ENCODE results near the gene NSMCE1.

The NSMCE1 gene

DNA sequence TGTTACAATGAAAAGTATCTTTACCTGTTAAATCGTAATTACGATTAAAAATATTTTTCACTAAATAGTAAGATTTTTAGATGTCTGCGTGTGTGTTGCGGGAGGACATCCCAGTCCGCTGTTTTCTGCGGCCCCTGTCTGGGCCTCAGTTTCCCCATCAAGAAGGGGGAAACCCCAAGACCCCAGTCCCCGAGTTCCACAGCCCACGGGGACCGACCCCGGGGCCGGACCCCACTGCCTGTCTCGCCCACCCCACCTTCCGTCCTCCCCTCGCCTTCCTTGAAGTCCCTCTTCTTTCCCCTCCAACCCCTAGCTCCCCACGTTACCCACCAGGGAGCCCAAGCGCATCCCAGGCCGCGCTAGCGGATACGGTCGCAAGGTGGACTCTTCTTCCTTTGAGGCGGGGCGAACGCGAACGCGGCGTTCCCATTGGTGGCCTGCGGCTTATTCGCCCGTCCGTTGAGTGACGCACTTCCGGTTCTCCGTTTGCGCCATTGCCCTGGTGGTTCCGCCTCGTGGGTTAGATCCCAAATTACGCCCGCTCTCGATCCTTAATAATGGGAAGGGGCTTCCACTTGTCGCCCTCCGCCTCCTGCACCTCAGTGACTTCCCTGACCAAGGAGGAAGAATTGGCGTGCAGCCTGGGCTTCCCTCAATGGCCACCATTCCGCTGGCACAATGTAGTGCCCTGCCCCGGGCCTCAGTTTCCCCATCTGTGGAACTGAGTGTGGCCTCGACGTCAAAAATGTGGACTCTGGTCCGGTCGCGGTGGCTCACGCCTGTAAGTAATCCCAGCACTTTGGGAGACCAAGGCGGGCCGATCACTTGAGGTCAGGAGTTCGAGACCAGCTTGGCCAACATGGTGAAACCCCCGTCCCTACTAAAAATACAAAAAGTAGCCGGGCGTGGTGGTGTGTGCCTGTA is at the start of gene NSMCE1:
Gene NSMCE1 (minus strand): TSS at position 397 of the 924 bp plus-strand sequence. CDS start 11,202 bp downstream, outside the sequence.
- peak; percentile 91 to 93 for DNase-seq (ENCODE audit: low read depth in 1 of 2, low spot score in 1 of 2)

GRCh38 chr16:27317738-27318391 is 49.3 kb upstream of the NSMCE1 start:
- DNase-seq (ENCODE audit: low read depth in 1 of 2, low spot score in 1 of 2): no peak

- DNase-seq (ENCODE audit: low read depth in 1 of 2, low spot score in 1 of 2): no peak
Measured at GRCh38 chr16:27317320-27317719, 48.7 kb upstream of the NSMCE1 start.

DNA sequence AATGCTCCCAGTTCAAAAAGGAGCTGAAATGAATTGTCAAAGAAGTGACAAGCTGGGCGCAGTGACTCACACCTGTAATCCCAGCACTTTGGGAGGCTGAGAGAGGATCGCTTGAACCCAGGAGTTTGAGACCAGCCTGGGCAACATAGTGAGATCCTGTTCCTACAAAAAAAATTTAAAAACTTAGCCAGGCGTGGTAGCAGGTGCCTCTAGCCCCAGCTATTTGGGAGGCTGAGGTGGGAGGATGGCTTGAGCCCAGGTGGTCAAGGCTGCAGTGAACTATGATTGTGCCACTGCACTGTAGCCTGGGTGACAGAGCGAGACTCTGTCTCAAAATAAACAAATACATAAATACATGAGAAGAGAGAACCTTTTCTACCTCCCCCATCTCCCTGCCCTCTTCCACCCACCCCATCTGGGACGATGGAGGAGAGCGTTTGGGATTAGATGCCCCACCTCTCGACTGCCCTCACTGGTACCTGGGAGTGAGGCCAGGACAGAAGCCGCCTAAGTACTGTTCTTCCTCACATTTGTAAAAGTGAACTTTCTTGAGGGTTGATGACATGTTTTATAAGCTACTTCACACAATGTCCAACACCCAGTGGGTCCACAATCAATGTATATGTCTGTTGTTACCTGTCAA is 47.6 kb upstream of the NSMCE1 start:
- DNase-seq (ENCODE audit: low read depth in 1 of 2, low spot score in 1 of 2): no peak

GRCh38 chr16:27315333-27316037 is 46.9 kb upstream of the NSMCE1 start:
- no peak for DNase-seq (ENCODE audit: low read depth in 1 of 2, low spot score in 1 of 2)

DNA sequence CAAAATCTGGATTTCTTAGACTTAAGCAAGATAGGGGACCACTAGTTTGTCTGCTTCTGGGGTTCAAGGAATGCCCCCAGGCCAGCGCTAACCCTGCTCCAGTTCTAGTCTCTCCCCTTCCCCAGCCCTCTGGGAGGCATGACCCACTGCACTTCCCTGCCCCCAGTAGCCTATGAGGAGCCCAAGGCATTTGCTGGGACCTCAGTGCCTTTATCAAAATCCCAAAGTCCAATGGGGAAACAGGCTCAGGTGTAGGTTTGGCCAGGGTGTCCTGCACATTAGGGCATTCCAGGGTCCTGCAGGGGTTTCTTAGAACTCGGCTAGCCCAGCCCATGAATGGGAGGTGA is 46.4 kb upstream of the NSMCE1 start:
- no peak for DNase-seq (ENCODE audit: low read depth in 1 of 2, low spot score in 1 of 2)

GRCh38 chr16:27314161-27314723 is 45.7 kb upstream of the NSMCE1 start:
- DNase-seq (ENCODE audit: low read depth in 1 of 2, low spot score in 1 of 2): peak in 1 of 2 donors; percentile 31

DNA sequence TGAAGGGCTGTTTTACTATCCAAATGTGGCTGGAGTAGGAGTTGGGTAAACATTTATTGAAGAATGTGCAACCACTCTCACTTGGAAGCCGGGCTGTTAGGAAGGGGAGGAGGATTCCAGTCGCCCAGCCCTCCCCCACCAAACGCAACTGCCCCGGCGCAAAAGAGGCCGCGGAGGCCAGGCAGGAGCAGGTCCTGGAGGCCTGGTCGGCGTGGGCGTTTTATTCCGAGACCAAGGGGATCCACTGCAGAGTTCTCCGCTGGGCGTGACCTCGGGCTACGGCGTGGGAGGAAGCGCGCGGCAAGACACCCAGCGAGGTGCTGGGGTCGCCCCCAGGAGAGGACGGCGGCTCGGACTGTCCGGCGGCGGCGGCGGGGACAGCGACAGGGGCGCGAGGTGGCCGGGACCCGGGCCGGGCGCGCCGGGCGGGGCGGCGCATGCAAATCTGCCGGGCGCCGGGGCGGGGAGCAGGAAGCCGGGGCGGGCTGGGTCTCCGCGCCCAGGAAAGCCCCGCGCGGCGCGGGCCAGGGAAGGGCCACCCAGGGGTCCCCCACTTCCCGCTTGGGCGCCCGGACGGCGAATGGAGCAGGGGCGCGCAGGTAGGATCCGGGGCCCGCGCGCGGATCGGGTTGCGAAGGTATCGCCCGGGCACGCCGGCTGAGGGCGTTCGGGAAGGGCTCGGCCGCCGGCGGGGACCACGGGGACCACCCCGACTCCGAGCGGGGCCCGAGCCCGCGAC is 45.0 kb upstream of the NSMCE1 start, which contains the start of gene IL4R:
Gene IL4R (plus strand): TSS at position 553 of the 739 bp plus-strand sequence. CDS start 26,230 bp downstream, outside the sequence.
- DNase-seq (ENCODE audit: low read depth in 1 of 2, low spot score in 1 of 2): peak in 1 of 2 donors; percentile 47

- DNase-seq (ENCODE audit: low read depth in 1 of 2, low spot score in 1 of 2): no peak
Measured at GRCh38 chr16:27312580-27313421, 44.2 kb upstream of the NSMCE1 start.

DNA sequence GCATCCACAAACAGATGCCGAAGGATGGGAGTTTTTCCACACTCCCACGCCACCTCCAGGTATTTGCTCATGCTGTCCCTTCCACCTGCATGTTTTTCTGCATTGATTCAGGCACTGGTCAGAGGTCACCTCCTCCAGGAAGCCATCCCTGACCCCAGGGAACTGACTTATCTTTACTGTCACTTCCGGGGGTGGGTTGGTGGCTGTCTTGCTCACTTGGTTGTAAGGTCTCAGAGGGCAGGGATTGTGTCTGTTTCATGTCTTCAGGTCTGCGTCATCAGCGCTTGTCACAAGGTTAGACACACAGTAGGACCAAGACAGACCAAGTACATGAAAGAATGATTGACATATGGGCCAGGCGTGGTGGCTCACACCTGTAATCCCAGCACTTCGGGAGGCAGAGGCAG is 43.3 kb upstream of the NSMCE1 start:
- no peak for DNase-seq (ENCODE audit: low read depth in 1 of 2, low spot score in 1 of 2)

GRCh38 chr16:27311448-27311830 is 42.9 kb upstream of the NSMCE1 start:
- no peak for DNase-seq (ENCODE audit: low read depth in 1 of 2, low spot score in 1 of 2)

- DNase-seq (ENCODE audit: low read depth in 1 of 2, low spot score in 1 of 2): no peak
Measured at GRCh38 chr16:27310576-27311447, 42.2 kb upstream of the NSMCE1 start.

- DNase-seq (ENCODE audit: low read depth in 1 of 2, low spot score in 1 of 2): no peak
Measured at GRCh38 chr16:27308792-27309191, 40.2 kb upstream of the NSMCE1 start.

- no peak for DNase-seq (ENCODE audit: low read depth in 1 of 2, low spot score in 1 of 2)
Measured at GRCh38 chr16:27305839-27306442, 37.4 kb upstream of the NSMCE1 start.

DNA sequence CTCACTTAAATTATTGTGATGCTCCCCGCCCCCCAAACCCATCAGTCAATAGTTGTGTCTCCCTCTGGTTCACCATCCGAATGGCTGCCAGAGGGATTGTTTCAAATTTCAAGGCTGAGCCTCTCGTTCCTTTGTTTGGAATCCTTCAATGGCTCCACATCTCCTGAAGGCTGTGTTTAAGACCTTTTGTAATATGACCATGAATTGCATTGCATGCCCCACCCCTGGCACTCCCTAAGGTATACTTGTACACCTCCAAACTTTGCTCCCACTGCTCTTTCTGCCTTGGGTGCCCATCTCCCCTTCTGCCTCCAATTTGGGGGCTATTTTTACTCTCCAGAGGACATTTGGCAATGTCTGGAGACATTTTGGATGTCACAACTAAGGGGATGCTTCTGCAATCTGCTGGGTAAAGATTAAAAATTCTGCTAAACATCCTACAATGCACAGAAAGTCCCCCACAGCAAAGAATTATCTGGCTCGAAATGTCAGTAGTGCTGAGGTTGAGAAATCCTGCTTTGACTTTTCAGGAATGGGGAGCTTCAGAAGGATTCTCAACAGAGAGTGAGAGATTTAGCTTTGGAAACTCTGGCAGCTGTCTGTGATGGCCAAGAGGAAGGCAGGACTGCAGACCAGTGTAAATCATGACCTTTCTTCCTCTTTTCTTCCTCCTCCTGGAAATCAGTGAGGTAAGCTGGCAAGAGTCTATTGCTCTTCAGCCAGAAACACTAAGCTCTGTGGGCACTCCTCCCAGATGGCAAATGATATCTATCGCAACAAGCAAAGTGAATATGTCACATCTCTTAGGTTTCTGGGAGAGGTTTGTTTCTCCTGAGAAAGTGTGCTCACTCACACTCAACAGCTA is 36.5 kb upstream of the NSMCE1 start:
- DNase-seq (ENCODE audit: low read depth in 1 of 2, low spot score in 1 of 2): no peak

GRCh38 chr16:27304102-27304501 is 35.5 kb upstream of the NSMCE1 start:
- no peak for DNase-seq (ENCODE audit: low read depth in 1 of 2, low spot score in 1 of 2)

Data from activated T-helper 1 cell treated with anti-CD3 and anti-CD28 coated beads, Interleukin-2, amount 50 U/mL, for 16 hours (primary cell).